ENCODE measurements around the gene ASPG.
A peak's percentile ranks its signal among the peaks of the same experiment; 100 is the strongest.

The ASPG gene

GRCh38 chr14:104125011-104125410, 39.5 kb downstream of the ASPG start:
- no peak overlapping the region for H3K4me3 ChIP-seq (ENCODE audit: low read length)
- DNase-seq (ENCODE audit: low read depth): no peak
- TF ChIP-seq, protein P1, sequence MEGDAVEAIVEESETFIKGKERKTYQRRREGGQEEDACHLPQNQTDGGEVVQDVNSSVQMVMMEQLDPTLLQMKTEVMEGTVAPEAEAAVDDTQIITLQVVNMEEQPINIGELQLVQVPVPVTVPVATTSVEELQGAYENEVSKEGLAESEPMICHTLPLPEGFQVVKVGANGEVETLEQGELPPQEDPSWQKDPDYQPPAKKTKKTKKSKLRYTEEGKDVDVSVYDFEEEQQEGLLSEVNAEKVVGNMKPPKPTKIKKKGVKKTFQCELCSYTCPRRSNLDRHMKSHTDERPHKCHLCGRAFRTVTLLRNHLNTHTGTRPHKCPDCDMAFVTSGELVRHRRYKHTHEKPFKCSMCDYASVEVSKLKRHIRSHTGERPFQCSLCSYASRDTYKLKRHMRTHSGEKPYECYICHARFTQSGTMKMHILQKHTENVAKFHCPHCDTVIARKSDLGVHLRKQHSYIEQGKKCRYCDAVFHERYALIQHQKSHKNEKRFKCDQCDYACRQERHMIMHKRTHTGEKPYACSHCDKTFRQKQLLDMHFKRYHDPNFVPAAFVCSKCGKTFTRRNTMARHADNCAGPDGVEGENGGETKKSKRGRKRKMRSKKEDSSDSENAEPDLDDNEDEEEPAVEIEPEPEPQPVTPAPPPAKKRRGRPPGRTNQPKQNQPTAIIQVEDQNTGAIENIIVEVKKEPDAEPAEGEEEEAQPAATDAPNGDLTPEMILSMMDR (IDR thresholded peaks at IDR 0.05; ENCODE audit: insufficient read depth, low read depth, low read length, missing control alignments): no peak

GRCh38 chr14:104126753-104127152, 41.3 kb downstream of the ASPG start:
- no peak overlapping the region for H3K4me3 ChIP-seq (ENCODE audit: low read length)
- no peak for DNase-seq (ENCODE audit: low read depth)
- TF ChIP-seq, protein P1 (IDR thresholded peaks at IDR 0.05; ENCODE audit: insufficient read depth, low read depth, low read length, missing control alignments): no peak

DNA sequence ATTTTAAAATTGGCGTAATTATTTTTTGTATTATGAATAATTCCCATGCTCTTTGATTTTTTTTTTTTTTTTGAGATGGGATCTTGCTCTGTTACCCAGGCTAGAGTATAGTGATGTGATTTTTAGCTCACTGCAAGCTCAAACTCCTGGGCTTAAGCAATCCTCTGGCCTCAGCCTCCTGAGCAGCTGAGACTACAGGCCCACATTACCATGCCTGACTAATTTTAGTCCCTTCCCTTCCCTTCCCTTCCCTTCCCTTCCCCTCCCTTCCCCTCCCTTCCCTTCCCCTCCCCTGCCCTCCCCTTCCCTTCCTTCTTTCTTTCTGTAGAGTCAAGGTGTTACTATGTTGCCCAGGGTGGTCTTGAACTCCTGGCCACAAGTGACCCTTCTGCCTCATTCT, 43.5 kb downstream of the ASPG start:
- no peak for DNase-seq (ENCODE audit: low read depth)
- TF ChIP-seq, protein P1 (IDR thresholded peaks at IDR 0.05; ENCODE audit: insufficient read depth, low read depth, low read length, missing control alignments): no peak
- H3K4me3 ChIP-seq (ENCODE audit: low read length): no peak overlapping the region

GRCh38 chr14:104129556-104129955, 44.1 kb downstream of the ASPG start:
- TF ChIP-seq, protein P1 (IDR thresholded peaks at IDR 0.05; ENCODE audit: insufficient read depth, low read depth, low read length, missing control alignments): no peak
- H3K4me3 ChIP-seq (ENCODE audit: low read length): no peak overlapping the region
- no peak for DNase-seq (ENCODE audit: low read depth)

DNA sequence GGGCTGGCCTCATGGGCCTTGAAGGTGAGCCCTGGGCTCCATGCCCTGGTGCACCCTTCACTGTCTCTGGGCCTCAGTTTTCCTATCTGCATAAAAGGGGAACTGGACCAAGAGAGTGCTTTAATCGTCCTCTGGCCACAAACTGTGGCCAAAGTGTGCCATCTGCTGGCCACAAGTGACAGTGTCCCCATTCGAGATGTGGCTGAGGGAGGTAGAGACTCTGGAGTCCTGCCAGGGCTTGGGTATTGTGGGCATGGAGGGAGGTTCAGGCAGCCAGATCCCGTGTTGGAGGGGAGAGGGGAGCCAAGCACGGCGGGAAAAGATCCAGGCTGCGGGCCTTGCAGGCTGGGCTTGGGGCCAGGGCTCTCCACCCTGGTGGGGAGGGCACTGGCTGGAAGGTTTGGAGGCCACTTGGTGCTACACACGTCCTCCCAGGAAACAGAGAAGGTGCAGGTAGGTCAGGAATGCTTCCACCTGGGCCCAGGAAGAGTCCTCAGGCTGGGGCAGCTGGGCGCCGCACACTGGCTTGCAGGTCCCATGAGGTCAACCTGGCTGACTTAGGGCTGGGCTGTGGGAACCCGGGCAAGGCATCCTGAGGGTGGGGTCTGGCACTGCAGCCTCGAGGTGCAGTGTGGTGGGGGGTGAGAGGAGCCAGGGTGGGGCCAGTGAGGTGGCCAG, 45.6 kb downstream of the ASPG start:
- H3K4me3 ChIP-seq (ENCODE audit: low read length): no peak overlapping the region
- DNase-seq (ENCODE audit: low read depth): peak; percentile 56
- TF ChIP-seq, protein P1 (IDR thresholded peaks at IDR 0.05; ENCODE audit: insufficient read depth, low read depth, low read length, missing control alignments): peak; percentile 85

GRCh38 chr14:104131968-104132732, 46.6 kb downstream of the ASPG start:
- H3K4me3 ChIP-seq (ENCODE audit: low read length): no peak overlapping the region
- TF ChIP-seq, protein P1 (IDR thresholded peaks at IDR 0.05; ENCODE audit: insufficient read depth, low read depth, low read length, missing control alignments): no peak
- no peak for DNase-seq (ENCODE audit: low read depth)

All from epithelial cell of esophagus (primary cell).